Activated T-cell treated with anti-CD3 and anti-CD28 coated beads, Interleukin-2, amount 50 U/mL, for 4 hours (primary cell): ENCODE results near the gene ADGRA1. TPM values are rescaled to one million over a fixed set of nuclear protein-coding genes. Genes with fewer than 3 reads are reported as not detected.
A peak's percentile ranks its signal among the peaks of the same experiment; 100 is the strongest.

Source experiments
- ATAC-seq, 2 donors: fragments of 200-7000 bp; cut with Tn5 transposase; one replicate each; pipeline ENCODE4 v1.10.0; 2021
- DNase-seq: peaks from one replicate; pipeline ENCODE4 v3.0.0-alpha.2; 2020
- H3K27me3 Mint-ChIP-seq: one replicate; pipeline ENCODE4 v1.8.0; 2021; ENCODE audit warnings: low read depth, mixed read lengths
- H3K36me3 Mint-ChIP-seq: one replicate; pipeline ENCODE4 v1.8.0; 2022; ENCODE audit warnings: mixed read lengths; ENCODE audit not compliant: insufficient read depth
- H3K4me1 Mint-ChIP-seq: one replicate; pipeline ENCODE4 v1.8.0; 2021; ENCODE audit warnings: low read depth, mixed read lengths
- H3K4me3 Mint-ChIP-seq: one replicate; pipeline ENCODE4 v1.8.0; 2021; ENCODE audit warnings: mild to moderate bottlenecking, moderate library complexity, mixed read lengths
- H3K9me3 Mint-ChIP-seq: one replicate; pipeline ENCODE4 v1.8.0; 2021; ENCODE audit warnings: mixed read lengths
- total RNA-seq, 3 donors: library from RNA; stranded (reverse); gene quantifications; one replicate each; pipeline ENCODE4 v1.2.1, GENCODE V29; 2021

The ADGRA1 gene, protein sequence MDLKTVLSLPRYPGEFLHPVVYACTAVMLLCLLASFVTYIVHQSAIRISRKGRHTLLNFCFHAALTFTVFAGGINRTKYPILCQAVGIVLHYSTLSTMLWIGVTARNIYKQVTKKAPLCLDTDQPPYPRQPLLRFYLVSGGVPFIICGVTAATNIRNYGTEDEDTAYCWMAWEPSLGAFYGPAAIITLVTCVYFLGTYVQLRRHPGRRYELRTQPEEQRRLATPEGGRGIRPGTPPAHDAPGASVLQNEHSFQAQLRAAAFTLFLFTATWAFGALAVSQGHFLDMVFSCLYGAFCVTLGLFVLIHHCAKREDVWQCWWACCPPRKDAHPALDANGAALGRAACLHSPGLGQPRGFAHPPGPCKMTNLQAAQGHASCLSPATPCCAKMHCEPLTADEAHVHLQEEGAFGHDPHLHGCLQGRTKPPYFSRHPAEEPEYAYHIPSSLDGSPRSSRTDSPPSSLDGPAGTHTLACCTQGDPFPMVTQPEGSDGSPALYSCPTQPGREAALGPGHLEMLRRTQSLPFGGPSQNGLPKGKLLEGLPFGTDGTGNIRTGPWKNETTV
- not detected for total RNA-seq

DNA sequence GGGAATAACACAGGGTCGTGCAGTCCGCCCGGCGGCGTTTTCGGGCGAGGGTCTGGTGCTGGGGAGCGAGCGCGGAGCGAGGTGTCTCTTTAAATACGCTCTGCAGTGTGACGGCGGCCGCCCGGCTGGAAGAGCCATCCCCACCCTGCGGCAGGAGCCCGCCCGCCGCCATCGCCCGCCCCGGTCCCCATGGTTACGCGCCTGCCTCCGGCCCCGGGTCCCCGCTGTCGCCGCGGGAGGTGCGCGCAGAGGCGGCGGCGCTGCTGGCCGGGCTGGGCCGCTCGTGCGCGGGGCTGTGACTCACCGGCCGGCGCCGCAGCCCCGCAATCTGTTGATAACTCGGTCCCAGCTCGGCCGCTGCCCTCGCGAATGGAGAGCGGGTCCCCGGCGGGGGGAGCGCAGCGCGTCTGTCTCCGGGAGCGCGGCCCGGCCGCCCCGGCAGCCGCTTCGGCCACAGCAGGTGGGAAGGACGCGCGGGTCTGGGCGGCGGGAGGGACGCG lies at the start of gene ADGRA1:
ADGRA1 (plus strand) TSS at position 246 of the 500 bp plus-strand sequence. CDS start 986 bp downstream, outside the sequence.
- no peaks in the 10 kb centered on the region for H3K9me3 Mint-ChIP-seq
- peak; percentile 21 to 24 for ATAC-seq
- no peaks in the 10 kb centered on the region for H3K36me3 Mint-ChIP-seq
- peaks cover 3% of the 10 kb centered on the region for H3K4me1 Mint-ChIP-seq
- H3K27me3 Mint-ChIP-seq: peaks cover 36% of the 10 kb centered on the region
- no peak for DNase-seq
- H3K4me3 Mint-ChIP-seq: no peak within 1 kb of the TSS

GRCh38 chr10:133038036-133038823 lies 49.5 kb upstream of the ADGRA1 start:
- Mint-ChIP-seq H3K9me3 (no peaks in the 10 kb centered on the region), H3K4me1 (no peaks in the 10 kb centered on the region), H3K27me3 (peaks cover 5% of the 10 kb centered on the region), H3K4me3 (no peak overlapping the region), H3K36me3 (no peaks in the 10 kb centered on the region)
- ATAC-seq (no peak), DNase-seq (no peak)

- Mint-ChIP-seq H3K4me1 (no peaks in the 10 kb centered on the region), H3K9me3 (no peaks in the 10 kb centered on the region), H3K4me3 (no peak overlapping the region), H3K27me3 (peaks cover 5% of the 10 kb centered on the region), H3K36me3 (no peaks in the 10 kb centered on the region)
- ATAC-seq (peak in 1 of 2 donors; percentile 46), DNase-seq (no peak)
Measured at GRCh38 chr10:133039107-133039802, 48.5 kb upstream of the ADGRA1 start.

DNA sequence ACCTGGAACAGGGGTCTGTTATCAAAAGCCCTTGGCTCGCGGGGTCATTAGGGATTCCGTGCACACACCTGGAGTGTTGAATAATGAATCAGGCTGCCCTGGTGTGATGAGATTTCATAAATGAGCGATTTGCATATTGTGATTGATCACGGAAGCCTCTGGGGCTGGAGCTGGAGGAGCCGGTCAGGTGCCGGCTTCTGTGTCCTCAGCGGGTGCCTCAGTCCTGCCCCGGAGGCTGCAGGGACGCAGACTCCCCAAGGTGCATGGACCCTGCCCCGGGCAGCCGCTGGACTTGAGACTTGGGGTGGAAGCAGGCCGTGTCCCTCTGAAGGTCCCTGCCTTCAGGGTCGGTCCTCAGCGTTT lies 47.9 kb upstream of the ADGRA1 start:
- no peak for ATAC-seq
- no peak overlapping the region for H3K4me3 Mint-ChIP-seq
- no peaks in the 10 kb centered on the region for H3K4me1 Mint-ChIP-seq
- H3K9me3 Mint-ChIP-seq: no peaks in the 10 kb centered on the region
- H3K36me3 Mint-ChIP-seq: no peaks in the 10 kb centered on the region
- peaks cover 5% of the 10 kb centered on the region for H3K27me3 Mint-ChIP-seq
- DNase-seq: no peak

- no peak overlapping the region for H3K4me3 Mint-ChIP-seq
- H3K27me3 Mint-ChIP-seq: peaks cover 5% of the 10 kb centered on the region
- H3K4me1 Mint-ChIP-seq: no peaks in the 10 kb centered on the region
- ATAC-seq: no peak
- H3K36me3 Mint-ChIP-seq: no peaks in the 10 kb centered on the region
- no peaks in the 10 kb centered on the region for H3K9me3 Mint-ChIP-seq
- no peak for DNase-seq
Measured at GRCh38 chr10:133040198-133040597, 47.5 kb upstream of the ADGRA1 start.

- Mint-ChIP-seq H3K4me3 (no peak overlapping the region), H3K36me3 (no peaks in the 10 kb centered on the region), H3K27me3 (peaks cover 5% of the 10 kb centered on the region), H3K9me3 (no peaks in the 10 kb centered on the region), H3K4me1 (no peaks in the 10 kb centered on the region)
- DNase-seq: no peak
- no peak for ATAC-seq
Measured at GRCh38 chr10:133041101-133041500, 46.6 kb upstream of the ADGRA1 start.

DNA sequence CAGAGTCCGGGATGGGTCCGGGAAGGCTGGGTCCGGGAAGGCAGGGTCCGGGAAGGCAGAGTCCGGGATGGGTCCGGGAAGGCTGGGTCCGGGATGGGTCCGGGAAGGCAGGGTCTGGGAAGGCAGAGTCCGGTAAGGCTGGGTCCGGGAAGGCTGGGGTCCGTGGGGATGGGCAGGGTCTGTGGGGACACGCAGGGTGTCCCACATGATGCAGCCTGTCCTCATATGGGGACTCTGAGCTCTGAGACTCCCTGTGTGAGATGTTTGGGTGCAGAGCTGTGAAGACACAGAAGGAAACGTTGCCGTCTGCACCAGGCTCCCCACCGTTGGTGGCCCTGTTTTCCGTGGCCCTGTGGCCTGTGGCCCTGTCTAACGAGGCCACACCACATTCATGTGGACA lies 45.7 kb upstream of the ADGRA1 start:
- no peak for DNase-seq
- no peak overlapping the region for H3K4me3 Mint-ChIP-seq
- H3K36me3 Mint-ChIP-seq: no peaks in the 10 kb centered on the region
- H3K4me1 Mint-ChIP-seq: no peaks in the 10 kb centered on the region
- no peaks in the 10 kb centered on the region for H3K9me3 Mint-ChIP-seq
- H3K27me3 Mint-ChIP-seq: peaks cover 5% of the 10 kb centered on the region
- no peak for ATAC-seq

GRCh38 chr10:133042816-133043215 lies 44.9 kb upstream of the ADGRA1 start:
- peaks cover 5% of the 10 kb centered on the region for H3K27me3 Mint-ChIP-seq
- ATAC-seq: no peak
- H3K4me3 Mint-ChIP-seq: no peak overlapping the region
- no peaks in the 10 kb centered on the region for H3K4me1 Mint-ChIP-seq
- no peaks in the 10 kb centered on the region for H3K36me3 Mint-ChIP-seq
- no peak for DNase-seq
- no peaks in the 10 kb centered on the region for H3K9me3 Mint-ChIP-seq

DNA sequence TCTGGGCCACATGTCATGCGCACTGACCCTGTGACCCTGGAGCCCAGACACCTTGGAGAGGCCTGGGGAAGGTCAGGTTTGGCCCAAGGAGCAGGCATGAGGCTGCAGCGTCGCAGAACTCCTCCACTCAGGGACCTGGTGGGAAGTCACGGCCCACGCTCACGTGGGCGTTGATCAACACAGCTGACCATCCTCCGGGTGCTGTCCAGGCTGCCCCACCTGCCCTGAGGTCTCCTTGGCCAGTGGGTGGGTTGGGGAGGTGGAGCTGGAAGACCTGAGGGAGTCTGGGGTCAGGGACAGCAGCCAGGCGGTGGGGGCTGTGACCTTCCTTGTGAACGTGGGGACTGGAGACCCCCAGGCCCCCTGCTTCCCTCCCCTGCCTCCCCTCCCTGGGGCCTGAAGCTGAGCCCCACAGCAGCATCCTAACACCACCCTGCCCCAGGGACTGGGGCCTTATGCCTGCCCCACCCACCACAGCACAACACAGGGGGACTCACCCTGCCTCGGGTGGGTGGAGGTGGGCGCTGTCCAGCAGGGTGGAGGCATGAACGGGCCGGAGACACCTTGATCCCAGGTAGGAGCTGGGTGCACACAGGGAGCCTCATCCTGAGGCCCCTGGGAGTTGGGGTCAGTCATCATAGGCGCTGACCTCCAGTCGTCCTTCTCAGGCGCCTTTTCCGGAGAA lies 44.0 kb upstream of the ADGRA1 start:
- no peaks in the 10 kb centered on the region for H3K9me3 Mint-ChIP-seq
- no peaks in the 10 kb centered on the region for H3K36me3 Mint-ChIP-seq
- no peaks in the 10 kb centered on the region for H3K4me1 Mint-ChIP-seq
- ATAC-seq: no peak
- no peak overlapping the region for H3K4me3 Mint-ChIP-seq
- peaks cover 4% of the 10 kb centered on the region for H3K27me3 Mint-ChIP-seq
- DNase-seq: no peak

DNA sequence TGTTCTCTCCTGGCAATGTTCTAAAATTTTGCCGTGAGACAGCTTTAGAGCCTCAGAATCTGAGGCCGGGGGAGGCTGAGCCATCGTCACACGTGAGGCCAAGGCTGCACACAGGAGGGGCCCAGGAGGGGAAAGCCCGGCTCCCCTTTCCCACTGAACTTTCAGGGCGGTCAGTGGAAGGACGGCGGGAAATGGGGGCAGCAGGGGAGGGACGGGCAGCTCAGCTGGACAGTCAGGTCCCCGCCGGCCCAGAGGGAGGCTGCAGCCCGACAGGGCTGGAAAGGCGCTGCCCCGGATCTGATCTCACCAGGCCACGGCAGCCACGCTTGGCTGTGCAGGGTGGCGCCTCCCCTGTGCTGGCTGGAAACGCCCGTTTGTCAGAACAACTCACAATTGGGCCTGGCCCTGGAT lies 43.3 kb upstream of the ADGRA1 start:
- ATAC-seq (no peak), DNase-seq (no peak)
- Mint-ChIP-seq H3K36me3 (no peaks in the 10 kb centered on the region), H3K27me3 (peaks cover 3% of the 10 kb centered on the region), H3K4me3 (no peak overlapping the region), H3K9me3 (no peaks in the 10 kb centered on the region), H3K4me1 (no peaks in the 10 kb centered on the region)

DNA sequence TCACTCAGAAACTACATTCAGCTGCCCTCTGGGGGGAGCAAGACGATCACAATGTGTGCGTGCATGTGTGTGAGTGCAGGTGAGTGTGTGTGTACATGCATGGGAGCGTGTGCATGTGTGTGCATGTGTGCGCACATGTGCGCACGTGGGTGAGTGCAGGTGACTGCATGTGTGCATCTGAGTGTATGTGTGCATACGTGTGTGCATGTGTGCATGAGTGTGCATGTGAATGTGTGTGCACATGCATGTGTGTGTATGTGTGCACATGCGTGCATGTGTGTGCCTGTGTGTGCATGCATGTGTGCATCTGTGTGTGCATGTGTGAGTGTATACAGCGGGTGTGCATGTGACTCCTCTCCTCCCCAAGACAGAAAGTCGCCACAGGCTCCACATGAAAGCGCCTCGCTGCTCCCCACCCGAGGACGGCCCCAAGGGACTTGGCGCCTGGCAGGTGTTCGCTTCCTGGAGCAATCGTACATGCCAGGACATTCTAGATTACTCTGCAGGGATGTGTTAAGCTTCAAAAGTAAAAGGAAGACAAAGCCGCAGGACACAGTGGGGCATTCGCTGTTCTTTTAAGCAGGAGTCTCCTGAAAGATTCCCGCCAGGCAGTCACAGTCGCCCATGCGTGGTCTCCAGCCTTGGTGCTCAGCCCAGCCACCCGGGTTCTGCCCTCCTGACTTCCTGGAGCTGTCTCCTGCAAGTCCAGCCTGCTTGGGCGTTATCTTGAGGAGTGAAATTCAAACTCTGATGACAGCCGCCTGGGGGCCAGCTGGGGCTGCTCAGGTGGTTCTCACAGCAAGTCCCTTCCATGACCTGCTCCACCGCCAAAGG lies 42.0 kb upstream of the ADGRA1 start:
- ATAC-seq: no peak

GRCh38 chr10:133046390-133046765 lies 41.3 kb upstream of the ADGRA1 start:
- DNase-seq (no peak), ATAC-seq (no peak)
- no peaks in the 10 kb centered on the region for H3K9me3 Mint-ChIP-seq
- H3K4me3 Mint-ChIP-seq: no peak overlapping the region
- H3K27me3 Mint-ChIP-seq: no peaks in the 10 kb centered on the region
- H3K36me3 Mint-ChIP-seq: no peaks in the 10 kb centered on the region
- no peaks in the 10 kb centered on the region for H3K4me1 Mint-ChIP-seq

More for the DNA sequence above, 42.0 kb upstream of the ADGRA1 start:
- Mint-ChIP-seq H3K9me3 (no peaks in the 10 kb centered on the region), H3K27me3 (peaks cover 1% of the 10 kb centered on the region), H3K4me1 (no peaks in the 10 kb centered on the region), H3K4me3 (no peak overlapping the region), H3K36me3 (no peaks in the 10 kb centered on the region)
- DNase-seq: no peak

- Mint-ChIP-seq H3K4me3 (no peak overlapping the region), H3K4me1 (no peaks in the 10 kb centered on the region), H3K36me3 (no peaks in the 10 kb centered on the region), H3K9me3 (no peaks in the 10 kb centered on the region), H3K27me3 (no peaks in the 10 kb centered on the region)
- DNase-seq: no peak
- no peak for ATAC-seq
Measured at GRCh38 chr10:133047526-133048123, 40.1 kb upstream of the ADGRA1 start.
